Natural killer cell (primary cell): ENCODE data around the gene CACNA2D4. TPM values are rescaled to one million over a fixed set of nuclear protein-coding genes. Genes with fewer than 3 reads are reported as not detected.

Experiments used
- ATAC-seq, 3 donors: fragments of 150-1000 bp in 2 of 3; fragments of 200-7000 bp in 1 of 3; cut with Tn5 transposase; 1 replicate in 1 of 3; 2 replicates in 2 of 3; pipeline ENCODE4 v1.10.0; 2021; ENCODE audit warnings: mild to moderate bottlenecking in 2 of 3, moderate library complexity in 2 of 3
- DNase-seq, 2 donors: peaks; one replicate each; pipeline versions ENCODE4 v3.0.0 to v3.0.0-alpha.2; 2013 to 2021; ENCODE audit warnings: mixed read lengths in 1 of 2
- H3K27ac ChIP-seq: one replicate; pipeline ENCODE4 v1.5.1; 2013; ENCODE audit warnings: mild to moderate bottlenecking, low read length
- H3K27me3 ChIP-seq: one replicate; pipeline ENCODE4 v1.6.1; 2013; ENCODE audit warnings: low read length; ENCODE audit not compliant: control insufficient read depth, insufficient read depth
- H3K36me3 ChIP-seq: one replicate; pipeline ENCODE4 v1.6.1; 2013; ENCODE audit warnings: low read length; ENCODE audit not compliant: control insufficient read depth, insufficient read depth
- H3K4me1 ChIP-seq: one replicate; pipeline ENCODE4 v1.6.1; 2013; ENCODE audit warnings: low read length; ENCODE audit not compliant: control insufficient read depth, insufficient read depth
- H3K4me3 ChIP-seq: one replicate; pipeline ENCODE4 v1.5.1; 2013; ENCODE audit warnings: low read length
- H3K9me3 ChIP-seq: one replicate; pipeline ENCODE4 v1.6.1; 2013; ENCODE audit warnings: low read length; ENCODE audit not compliant: control insufficient read depth, insufficient read depth
- H3K27ac Mint-ChIP-seq, 2 donors: one replicate each; pipeline ENCODE4 v1.8.0; 2022; ENCODE audit warnings: mild to moderate bottlenecking in 2 of 2, mixed read lengths in 2 of 2, moderate library complexity in 1 of 2
- H3K27me3 Mint-ChIP-seq, 2 donors: one replicate each; pipeline ENCODE4 v1.8.0; 2022; ENCODE audit warnings: low read depth in 2 of 2, mixed read lengths in 2 of 2
- H3K36me3 Mint-ChIP-seq: one replicate; pipeline ENCODE4 v1.8.0; 2022; ENCODE audit warnings: mixed read lengths
- H3K4me1 Mint-ChIP-seq, 2 donors: one replicate each; pipeline ENCODE4 v1.8.0; 2022; ENCODE audit warnings: mixed read lengths in 2 of 2
- H3K4me3 Mint-ChIP-seq: one replicate; pipeline ENCODE4 v1.8.0; 2022; ENCODE audit warnings: mild to moderate bottlenecking, moderate library complexity, mixed read lengths
- H3K9me3 Mint-ChIP-seq, 2 donors: one replicate each; pipeline ENCODE4 v1.8.0; 2022; ENCODE audit warnings: mixed read lengths in 2 of 2
- CTCF ChIP-seq: fragments of 200-600 bp; IDR thresholded peaks from one replicate; pipeline ENCODE4 v1.8.0; 2022; ENCODE audit warnings: antibody characterized with exemption
- WGBS: methylation state at CpG from one replicate; pipeline ENCODE4 v1.1.7; 2013; ENCODE audit warnings: missing lambda C conversion rate; ENCODE audit not compliant: insufficient coverage; 5-methylcytosine and 5-hydroxymethylcytosine counted together
- intact Hi-C: fragments of 100-400 bp; cut with micrococcal nuclease; formaldehyde crosslinking; loops from one replicate; pipeline ENCODE4 v1.14.2; 2022
- total RNA-seq, 4 donors: library from RNA; stranded (reverse); fragments of 120-200 nt in 1 of 4; gene quantifications; one replicate each; pipeline versions ENCODE4 v1.2.3 to v1.2.4, GENCODE V29; 2013 to 2022

Gene CACNA2D4
- total RNA-seq, 3 donors from 2014 or later (not counting 1 experiment from before 2014, with no cell fraction given) = 26.5 to 49.6 (median 34.9) TPM

DNA sequence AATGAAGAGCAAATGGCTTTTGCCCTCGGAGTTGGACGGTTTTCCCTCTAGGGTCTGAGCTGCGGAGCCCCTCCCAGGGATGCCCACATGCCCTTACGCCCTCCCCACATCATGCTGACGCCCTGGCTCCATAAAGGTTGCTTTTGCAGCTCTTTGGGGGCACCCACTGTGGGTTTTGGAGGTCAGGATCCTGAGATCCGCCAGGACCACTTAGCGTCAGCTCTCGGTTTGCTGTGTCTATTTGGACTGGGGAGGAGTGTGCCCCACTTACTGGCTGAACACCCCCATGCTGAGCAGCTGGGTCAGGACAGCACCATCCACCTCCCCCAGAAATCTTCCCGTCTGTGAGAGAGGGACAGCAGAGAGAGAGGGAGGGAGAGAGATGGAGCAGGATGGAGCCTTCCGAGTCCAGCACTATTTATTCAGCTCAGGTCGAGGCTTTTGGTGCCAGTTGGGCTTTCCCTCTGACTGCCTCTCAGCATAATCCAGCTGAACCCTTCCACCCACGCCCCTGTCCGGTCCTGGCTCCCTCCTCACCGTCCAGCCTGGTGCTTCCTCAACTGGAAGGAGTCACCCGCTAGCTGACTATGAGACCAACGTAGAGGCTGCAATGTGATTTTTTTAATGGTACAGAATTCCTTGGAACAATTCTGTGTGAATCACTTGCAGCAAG is 117.0 kb downstream of the CACNA2D4 start:
- intact Hi-C loops = no loop called here
- H3K27ac ChIP-seq = no peak overlapping the region
- no peak overlapping the region for H3K4me3 ChIP-seq
- no peak for TF ChIP-seq CTCF
- H3K4me3 Mint-ChIP-seq = no peak overlapping the region
- no peaks in the 10 kb centered on the region for H3K36me3 Mint-ChIP-seq
- no peaks in the 10 kb centered on the region for H3K9me3 ChIP-seq
- no peaks in the 10 kb centered on the region for H3K9me3 Mint-ChIP-seq
- H3K36me3 ChIP-seq = no peaks in the 10 kb centered on the region
- ATAC-seq (no peak), DNase-seq (peak in 1 of 2 donors; percentile 10)
- peaks cover 7 to 13% of the 10 kb centered on the region in 2 donors for H3K4me1 Mint-ChIP-seq
- WGBS = 82% methylated on average over 14 of the region's 16 CpGs
- H3K27me3 Mint-ChIP-seq = no peaks in the 10 kb centered on the region
- H3K27ac Mint-ChIP-seq = no peak overlapping the region
- H3K4me1 ChIP-seq = peaks cover 19% of the 10 kb centered on the region
- no peaks in the 10 kb centered on the region for H3K27me3 ChIP-seq

DNA sequence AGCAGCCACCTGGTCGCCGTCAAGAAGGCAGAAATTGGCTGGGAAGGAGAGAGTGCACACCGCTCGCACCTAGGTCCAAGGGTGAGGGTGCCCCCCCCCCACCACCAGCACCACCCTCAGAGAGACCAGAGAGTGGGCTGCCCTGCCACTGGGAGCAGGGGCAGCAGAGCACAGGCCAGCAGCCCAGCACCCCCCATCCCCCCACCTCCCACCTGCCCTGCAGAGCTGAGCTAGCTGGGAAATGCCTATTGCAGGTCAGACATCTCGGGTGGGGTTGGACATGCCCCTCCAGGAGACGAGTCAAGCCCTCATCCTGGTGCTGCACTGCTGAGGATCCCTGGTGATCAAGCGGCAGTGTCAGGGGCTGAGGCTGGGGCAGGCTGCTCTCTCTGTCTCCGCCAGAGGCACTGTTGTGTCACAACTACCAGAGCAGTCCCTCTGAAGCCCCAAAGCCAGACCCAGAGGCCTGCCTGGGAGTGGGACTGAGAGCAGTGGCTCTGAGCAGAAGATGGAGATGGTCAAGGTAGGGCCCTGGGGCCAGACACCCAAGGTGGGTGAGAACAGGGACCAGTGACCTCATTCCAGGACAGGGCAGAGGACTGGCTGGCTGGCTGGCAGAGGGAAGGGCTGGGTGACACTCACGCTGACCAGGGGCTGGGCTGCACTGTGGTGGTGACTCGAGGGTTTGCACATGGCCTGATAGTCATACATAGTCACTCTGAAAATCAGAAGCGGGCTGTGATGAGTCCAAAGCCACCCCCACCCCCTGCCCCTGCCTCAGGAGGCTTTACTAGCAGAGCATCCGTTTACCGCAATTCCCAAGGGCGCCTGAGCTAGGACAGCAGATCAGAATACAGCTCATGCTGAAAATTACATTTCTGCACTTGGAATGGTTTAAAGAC is 117.8 kb downstream of the CACNA2D4 start:
- no peak overlapping the region for H3K27ac Mint-ChIP-seq
- TF ChIP-seq CTCF = no peak
- H3K27me3 ChIP-seq = no peaks in the 10 kb centered on the region
- H3K4me1 Mint-ChIP-seq = peaks cover 13 to 17% of the 10 kb centered on the region in 2 donors
- DNase-seq (peak in 1 of 2 donors; percentile 18), ATAC-seq (no peak)
- 73% methylated on average over 12 of the region's 14 CpGs for WGBS
- no peaks in the 10 kb centered on the region for H3K36me3 Mint-ChIP-seq
- H3K36me3 ChIP-seq = no peaks in the 10 kb centered on the region
- H3K9me3 ChIP-seq = no peaks in the 10 kb centered on the region
- no peak overlapping the region for H3K4me3 ChIP-seq
- H3K9me3 Mint-ChIP-seq = no peaks in the 10 kb centered on the region
- no peak overlapping the region for H3K27ac ChIP-seq
- intact Hi-C loops = no loop called here
- H3K27me3 Mint-ChIP-seq = no peaks in the 10 kb centered on the region
- H3K4me3 Mint-ChIP-seq = no peak overlapping the region
- H3K4me1 ChIP-seq = peaks cover 25% of the 10 kb centered on the region

- H3K27me3 ChIP-seq = no peaks in the 10 kb centered on the region
- peaks cover 14 to 23% of the 10 kb centered on the region in 2 donors for H3K4me1 Mint-ChIP-seq
- H3K9me3 ChIP-seq = no peaks in the 10 kb centered on the region
- WGBS = 90% methylated on average over 12 of the region's 12 CpGs
- H3K4me3 Mint-ChIP-seq = no peak overlapping the region
- H3K27me3 Mint-ChIP-seq = no peaks in the 10 kb centered on the region
- H3K4me1 ChIP-seq = peaks cover 28% of the 10 kb centered on the region
- intact Hi-C loops = loop anchor here (5.0 kb wide), 1 partner anchor 492 kb away; no protein-coding TSS in a partner anchor
- ATAC-seq = no peak
- no peak for TF ChIP-seq CTCF
- no peak overlapping the region for H3K27ac ChIP-seq
- no peak overlapping the region for H3K27ac Mint-ChIP-seq
- no peak overlapping the region for H3K4me3 ChIP-seq
- DNase-seq = no peak
- H3K9me3 Mint-ChIP-seq = no peaks in the 10 kb centered on the region
- no peaks in the 10 kb centered on the region for H3K36me3 ChIP-seq
- no peaks in the 10 kb centered on the region for H3K36me3 Mint-ChIP-seq
Observed at GRCh38 chr12:1799882-1800400, 118.5 kb downstream of the CACNA2D4 start.
